K562 (cell line): Measurements from ENCODE around the gene KIT. TPM values are rescaled to one million over a fixed set of nuclear protein-coding genes. Genes with fewer than 3 reads are reported as not detected.

ENCODE experiments used
- ATAC-seq: fragments of 200-7000 bp; cut with Tn5 transposase; 3 replicates; pipeline ENCODE4 v1.9.1; 2020; ENCODE audit warnings: moderate library complexity
- BruUV-seq: library from RNA; stranded (reverse); fragments of 400-500 nt; replicated peaks from 2 replicates; lab custom pipeline; 2021; lab: Mats Ljungman, UMichigan
- CTCF ChIA-PET: fragments of 300-600 bp; formaldehyde crosslinking; extraction: SDS; loops from one replicate; lab custom pipeline; 2021; ENCODE audit warnings: low intra/inter-chr PET ratio; lab: Yijun Ruan, JAX
- POLR2A ChIA-PET: fragments of 300-600, 350-650 bp; sonication (Branson Sonifier 250); formaldehyde crosslinking; extraction: SDS; loops from one replicate; lab custom pipeline; 2021; ENCODE audit warnings: antibody characterized with exemption, inconsistent platforms; lab: Yijun Ruan, JAX
- DNase-seq, 4 experiments: peaks; one replicate each; pipeline versions ENCODE4 v3.0.0 to v3.0.0-alpha.2; 2011 to 2018; ENCODE audit warnings: low spot score in 3 of 4, mixed read lengths in 3 of 4; ENCODE audit errors: extremely low read depth in 1 of 4
- FAIRE-seq: peaks from 2 replicates; lab custom pipeline; 2011; peaks lifted over from hg19 to GRCh38; lab: Jason Lieb, UNC
- H2AFZ ChIP-seq: 2 replicates; pipeline ENCODE4 v1.6.0; 2011; ENCODE audit warnings: low read depth, low read length, control low read depth, inconsistent platforms
- H3K27ac ChIP-seq: fragments of 200-600 bp; 3 replicates; pipeline ENCODE4 v1.8.0; 2011; ENCODE audit warnings: low read depth, mild to moderate bottlenecking, control low read depth, inconsistent platforms, low read length, moderate library complexity, mixed read lengths; ENCODE audit errors: extremely low read depth
- H3K27me3 ChIP-seq, 2 experiments: fragments of 300-600 bp in 1 of 2; 2 replicates in 1 of 2; 3 replicates in 1 of 2; pipeline versions ENCODE4 v1.6.0 to v1.8.0; 2011; ENCODE audit warnings: inconsistent platforms in 2 of 2, low read length in 2 of 2, mild to moderate bottlenecking in 1 of 2, mixed read lengths in 1 of 2, moderate library complexity in 1 of 2; ENCODE audit not compliant: control insufficient read depth in 2 of 2, insufficient read depth in 2 of 2
- H3K36me3 ChIP-seq: fragments of 300-600 bp; 3 replicates; pipeline ENCODE4 v1.8.0; 2011; ENCODE audit warnings: mild to moderate bottlenecking, low read length, inconsistent platforms; ENCODE audit not compliant: control insufficient read depth, insufficient read depth
- H3K4me1 ChIP-seq, 2 experiments: fragments of 200-600 bp in 1 of 2; replicated peaks in 1 of 2; 2 replicates in 1 of 2; 3 replicates in 1 of 2; pipeline versions ENCODE4 v1.5.1 to v1.8.0; 2011; ENCODE audit warnings: inconsistent platforms in 2 of 2, low read length in 2 of 2, mild to moderate bottlenecking in 1 of 2, mixed read lengths in 1 of 2, moderate library complexity in 1 of 2; ENCODE audit not compliant: control insufficient read depth in 2 of 2, insufficient read depth in 2 of 2
- H3K4me2 ChIP-seq: 2 replicates; pipeline ENCODE4 v1.6.1; 2011; ENCODE audit warnings: low read length, control low read depth, inconsistent platforms, mixed read lengths; ENCODE audit not compliant: insufficient read depth
- H3K4me3 ChIP-seq: fragments of 200-600 bp; sonication (generic), shearing (Covaris generic); 2 replicates; pipeline ENCODE4 v1.5.1; 2016; ENCODE audit warnings: control low read depth, inconsistent platforms
- H3K79me2 ChIP-seq: fragments of 200-600 bp; 3 replicates; pipeline ENCODE4 v1.8.0; 2011; ENCODE audit warnings: low read length, inconsistent platforms; ENCODE audit not compliant: control insufficient read depth, insufficient read depth
- H3K9ac ChIP-seq, 2 experiments: 2 replicates each; pipeline versions ENCODE4 v1.6.0 to v1.6.1; 2011; ENCODE audit warnings: low read depth in 2 of 2, low read length in 2 of 2, control low read depth in 1 of 2, inconsistent platforms in 1 of 2, mild to moderate bottlenecking in 1 of 2, mixed read lengths in 1 of 2; ENCODE audit not compliant: insufficient read depth in 1 of 2
- H3K9me1 ChIP-seq: one replicate; pipeline ENCODE4 v1.6.0; 2011; ENCODE audit warnings: inconsistent platforms, mild to moderate bottlenecking, low read length, moderate library complexity; ENCODE audit not compliant: control insufficient read depth, insufficient read depth
- H3K9me3 ChIP-seq: replicated peaks from 2 replicates; pipeline ENCODE4 v1.5.1; 2011; ENCODE audit warnings: low read depth, low read length, inconsistent platforms; ENCODE audit not compliant: control insufficient read depth, insufficient read depth
- H4K20me1 ChIP-seq: replicated peaks from 2 replicates; pipeline ENCODE4 v1.6.1; 2011; ENCODE audit warnings: low read length, inconsistent platforms, mixed read lengths; ENCODE audit not compliant: control insufficient read depth, insufficient read depth
- ARID3A ChIP-seq: IDR thresholded peaks from 2 replicates; pipeline ENCODE4 v1.6.1; 2012; ENCODE audit warnings: low read depth, low read length, improper control_type of control experiment, borderline replicate concordance
- ATF7 ChIP-seq: fragments of 450-650 bp; IDR thresholded peaks from 2 replicates; pipeline ENCODE4 v1.7.1; 2014; ENCODE audit warnings: mild to moderate bottlenecking, moderate library complexity
- CSDE1 ChIP-seq, 2 experiments: fragments of 450-650 bp; IDR thresholded peaks; 2 replicates each; pipeline ENCODE4 v1.6.1; 2016; ENCODE audit warnings: mild to moderate bottlenecking in 1 of 2
- GTF2B ChIP-seq: IDR thresholded peaks from 2 replicates; pipeline ENCODE4 v1.6.1; 2011; ENCODE audit not compliant: insufficient read length; ENCODE audit errors: extremely low read depth
- HDAC6 ChIP-seq: IDR thresholded peaks from 2 replicates; pipeline ENCODE4 v1.6.1; 2012; ENCODE audit warnings: low read depth, mild to moderate bottlenecking, control low read depth, inconsistent platforms, low read length, moderate library complexity
- MAZ ChIP-seq, 2 experiments: fragments of 450-650 bp in 1 of 2; sonication (generic) in 1 of 2; formaldehyde crosslinking; IDR thresholded peaks in 1 of 2; conservative IDR thresholded peaks in 1 of 2; 2 replicates each; pipeline versions ENCODE4 v1.4.0 to v1.5.0; 2020; ENCODE audit warnings: mild to moderate bottlenecking in 1 of 2, missing genetic modification reagents in 1 of 2
- MBD2 ChIP-seq: sonication (generic); IDR thresholded peaks from 2 replicates; pipeline ENCODE4 v1.6.1; 2016; ENCODE audit warnings: low read depth, borderline replicate concordance
- NUFIP1 ChIP-seq: fragments of 450-650 bp; IDR thresholded peaks from 2 replicates; pipeline ENCODE4 v1.6.1; 2018; ENCODE audit not compliant: partially characterized antibody
- PTBP1 ChIP-seq: fragments of 200-400 bp; formaldehyde crosslinking; IDR thresholded peaks from 2 replicates; pipeline ENCODE4 v1.6.1; 2017; ENCODE audit warnings: low read depth, low read length
- SIN3B ChIP-seq: fragments of 450-650 bp; IDR thresholded peaks from 2 replicates; pipeline ENCODE4 v1.6.1; 2017; ENCODE audit warnings: low read depth, mild to moderate bottlenecking, moderate library complexity
- SMC3 ChIP-seq: conservative IDR thresholded peaks from 2 replicates; pipeline ENCODE4 v1.6.1; 2011; ENCODE audit warnings: low read depth, low read length, improper control_type of control experiment; ENCODE audit not compliant: insufficient read depth
- SRSF9 ChIP-seq: fragments of 200-400 bp; formaldehyde crosslinking; IDR thresholded peaks from 2 replicates; pipeline ENCODE4 v1.6.1; 2017; ENCODE audit warnings: low read depth, low read length, borderline replicate concordance
- ZBTB49 ChIP-seq: sonication (generic); formaldehyde crosslinking; IDR thresholded peaks from 2 replicates; pipeline ENCODE4 v1.8.0; 2022; ENCODE audit warnings: missing genetic modification reagents, mild to moderate bottlenecking, borderline replicate concordance
- ZNF253 ChIP-seq: fragments of 250-450 bp; sonication (Bioruptor Pico); conservative IDR thresholded peaks from 2 replicates; pipeline ENCODE4 v1.6.1; 2021; ENCODE audit warnings: mild to moderate bottlenecking
- ZNF274 ChIP-seq: IDR thresholded peaks from 2 replicates; pipeline ENCODE4 v1.6.1; 2011; ENCODE audit warnings: low read depth, mild to moderate bottlenecking, low read length, moderate library complexity, borderline replicate concordance
- ZNF324 ChIP-seq: fragments of 250-450 bp; sonication (Bioruptor Pico); IDR thresholded peaks from 2 replicates; pipeline ENCODE4 v1.4.0; 2020; ENCODE audit warnings: mild to moderate bottlenecking
- ZNF644 ChIP-seq: fragments of 200-800 bp; sonication (Bioruptor generic); IDR thresholded peaks from 2 replicates; pipeline ENCODE4 v1.6.1; 2016; ENCODE audit warnings: low read depth, missing genetic modification characterization, missing compliant biosample characterization
- WGBS: fragments of 100-300 bp; shearing (Covaris generic); methylation state at CpG from one replicate; pipeline ENCODE4 v1.1.6; 2016; ENCODE audit warnings: low coverage, mixed read lengths; ENCODE audit not compliant: insufficient coverage; ENCODE audit errors: missing lambda C conversion rate; 5-methylcytosine and 5-hydroxymethylcytosine counted together
- in situ Hi-C: fragments of 300-500 bp; cut with MboI; formaldehyde crosslinking; loops from 4 replicates; pipeline ENCODE4 v1.15.0; 2018; ENCODE audit warnings: inconsistent platforms, mixed read lengths
- intact Hi-C: fragments of 100-400 bp; cut with micrococcal nuclease; formaldehyde crosslinking; loops from 2 replicates; pipeline ENCODE4 v1.14.2; 2022
- polyA plus RNA-seq, 8 experiments: library from polyadenylated mRNA; depleted of rRNA in 4 of 8; stranded (reverse) in 5 of 8; unstranded in 3 of 8; fragments of >200 nt; fragmentation: Nextera tagmentation in 2 of 8; fragmentation: Illumina TruSeq in 1 of 8; extraction: Ambion mirVana in 2 of 8; extraction: Trizol in 1 of 8; gene quantifications; 2 replicates each; pipeline versions ENCODE4 v1.2.1 to v1.2.3, GENCODE V29; 2011 to 2014; ENCODE audit warnings: inconsistent platforms in 1 of 8, missing spikeins in 1 of 8
- total RNA-seq, 7 experiments: library from RNA; depleted of rRNA in 6 of 7; stranded (reverse); fragments of >200 nt in 6 of 7; fragmentation: Illumina TruSeq in 2 of 7; extraction: Trizol in 2 of 7; gene quantifications; 2 replicates each; pipeline versions ENCODE4 v1.2.1 to v1.2.3, GENCODE V29; 2011 to 2021; ENCODE audit warnings: low replicate concordance in 1 of 7

KIT gene
- total and polyA plus RNA-seq, 9 of the 15 experiments (the other 6 are each of a cell fraction or from before 2014, with no cell fraction given): 0.27 to 5.6 (median 0.57) TPM

GRCh38 chr4:54742636-54743399, 85.1 kb downstream of the KIT start:
- in situ Hi-C loops: no loop called here
- FAIRE-seq (no peak), ATAC-seq (no peak), DNase-seq (no peak)
- Histone ChIP-seq H3K27ac (no peak overlapping the region), H4K20me1 (no peaks in the 10 kb centered on the region), H3K9me1 (no peaks in the 10 kb centered on the region), H3K36me3 (no peaks in the 10 kb centered on the region), H3K9ac (no peak overlapping the region), H3K79me2 (no peaks in the 10 kb centered on the region), H3K4me1 (no peaks in the 10 kb centered on the region), H3K4me2 (no peak overlapping the region), H3K4me3 (no peak overlapping the region), H3K27me3 (peaks cover 3 to 11% of the 10 kb centered on the region in 2 experiments; a peak in 4 of 5 replicates), H3K9me3 (no peaks in the 10 kb centered on the region), H2AFZ (no peak overlapping the region)
- intact Hi-C loops: no loop called here
- POLR2A ChIA-PET: no interaction called here
- CTCF ChIA-PET: no interaction called here
- BruUV-seq: no TSS peak
- 1% methylated on average over 9 of the region's 9 CpGs for WGBS
- TF ChIP-seq ZNF274 (no peak), CSDE1 (IDR thresholded peaks at IDR 0.05) (no peak), ZNF324 (CRISPR knock-in tag) (no peak), ZNF644 (tag) (no peak), ATF7 (no peak), SIN3B (no peak), MAZ (CRISPR knock-in tag; conservative IDR thresholded peaks at IDR 0.05 in 1 of 2, IDR thresholded peaks at IDR 0.05 in 1 of 2) (no peak), PTBP1 (no peak), NUFIP1 (no peak), GTF2B (no peak), HDAC6 (no peak), SRSF9 (no peak), MBD2 (no peak), ZNF253 (CRISPR knock-in tag) (no peak), ZBTB49 (CRISPR knock-in tag) (no peak), SMC3 (no peak), ARID3A (no peak)
